DND-41 (cell line): ENCODE results near the gene ARMC9.

ENCODE experiments used
- EZH2 ChIP-seq: IDR thresholded peaks from 3 replicates; pipeline ENCODE4 v1.6.1; 2012; ENCODE audit warnings: borderline replicate concordance, low read depth, mild to moderate bottlenecking, moderate library complexity, low read length, inconsistent platforms; ENCODE audit not compliant: severe bottlenecking
- TF ChIP-seq, protein P1 (sequence below): IDR thresholded peaks from 2 replicates; pipeline ENCODE4 v1.5.1; 2012; ENCODE audit warnings: borderline replicate concordance, low read length, moderate library complexity, mild to moderate bottlenecking; ENCODE audit not compliant: poor library complexity, severe bottlenecking; ENCODE audit errors: extremely low read depth

GRCh38 chr2:231245249-231246094 lies 47.0 kb downstream of the ARMC9 start:
- TF ChIP-seq, protein P1, sequence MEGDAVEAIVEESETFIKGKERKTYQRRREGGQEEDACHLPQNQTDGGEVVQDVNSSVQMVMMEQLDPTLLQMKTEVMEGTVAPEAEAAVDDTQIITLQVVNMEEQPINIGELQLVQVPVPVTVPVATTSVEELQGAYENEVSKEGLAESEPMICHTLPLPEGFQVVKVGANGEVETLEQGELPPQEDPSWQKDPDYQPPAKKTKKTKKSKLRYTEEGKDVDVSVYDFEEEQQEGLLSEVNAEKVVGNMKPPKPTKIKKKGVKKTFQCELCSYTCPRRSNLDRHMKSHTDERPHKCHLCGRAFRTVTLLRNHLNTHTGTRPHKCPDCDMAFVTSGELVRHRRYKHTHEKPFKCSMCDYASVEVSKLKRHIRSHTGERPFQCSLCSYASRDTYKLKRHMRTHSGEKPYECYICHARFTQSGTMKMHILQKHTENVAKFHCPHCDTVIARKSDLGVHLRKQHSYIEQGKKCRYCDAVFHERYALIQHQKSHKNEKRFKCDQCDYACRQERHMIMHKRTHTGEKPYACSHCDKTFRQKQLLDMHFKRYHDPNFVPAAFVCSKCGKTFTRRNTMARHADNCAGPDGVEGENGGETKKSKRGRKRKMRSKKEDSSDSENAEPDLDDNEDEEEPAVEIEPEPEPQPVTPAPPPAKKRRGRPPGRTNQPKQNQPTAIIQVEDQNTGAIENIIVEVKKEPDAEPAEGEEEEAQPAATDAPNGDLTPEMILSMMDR, result no peak
- TF ChIP-seq EZH2, result no peak
